Astrocyte of the spinal cord (primary cell): ENCODE measurements around the gene ACSS2.

Experiments
- DNase-seq: peaks from one replicate; pipeline ENCODE4 v3.0.0; 2011; ENCODE audit warnings: low read depth, low spot score
- H3K4me3 ChIP-seq: 2 replicates; pipeline ENCODE4 v1.5.1; 2011; ENCODE audit warnings: low read depth, mild to moderate bottlenecking, low read length, moderate library complexity
- CTCF ChIP-seq: IDR thresholded peaks from 2 replicates; pipeline ENCODE4 v1.5.1; 2012; ENCODE audit warnings: low read depth, mild to moderate bottlenecking, low read length, inconsistent platforms
- in situ Hi-C: cut with HindIII; loops from 2 replicates; pipeline ENCODE4 v1.10.0; 2017; ENCODE audit warnings: low sequenced_read_pairs

ACSS2 gene

DNA sequence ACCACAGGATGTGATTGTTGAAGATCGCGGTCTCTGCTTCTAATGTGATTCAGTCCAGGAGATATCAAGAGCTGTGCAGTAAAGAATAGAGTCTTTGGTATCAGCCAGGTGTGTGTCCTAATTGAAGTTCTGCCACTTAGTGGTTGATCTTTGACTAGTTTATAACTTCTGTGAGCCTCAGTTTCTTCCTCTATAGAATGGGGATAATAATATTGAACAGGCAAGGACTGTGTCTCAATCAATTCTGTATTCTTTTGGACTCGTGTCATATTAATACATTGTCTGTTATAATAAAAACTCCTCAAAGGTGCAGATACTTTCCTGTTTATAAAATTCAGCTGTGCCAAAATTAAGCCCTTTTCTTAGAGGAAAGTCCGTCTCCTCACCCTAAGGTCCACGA lies 27.8 kb upstream of the ACSS2 start:
- H3K4me3 ChIP-seq, result no peak overlapping the region
- no peak for TF ChIP-seq CTCF
- DNase-seq, result no peak
- in situ Hi-C loops, result no loop called here

DNA sequence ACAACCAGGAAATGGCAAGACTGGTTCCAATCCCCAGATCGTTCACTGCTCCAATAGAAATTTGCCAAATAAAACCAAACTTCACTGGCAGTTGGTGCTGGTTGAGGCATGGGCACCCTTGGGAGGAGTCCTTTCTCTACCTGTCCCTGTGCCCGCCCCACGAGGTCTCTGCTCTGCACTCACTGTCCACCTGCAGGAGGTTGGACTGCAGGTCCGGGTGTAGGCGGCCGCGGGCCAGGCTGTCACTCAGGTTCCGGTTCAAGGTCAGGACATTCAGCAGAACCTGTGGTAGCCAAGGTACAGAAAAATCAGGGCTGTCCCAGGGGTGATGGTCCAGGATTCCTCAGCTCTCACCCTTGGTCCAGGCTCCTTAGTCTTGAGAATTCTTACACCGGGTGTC lies 26.6 kb upstream of the ACSS2 start:
- H3K4me3 ChIP-seq, result no peak overlapping the region
- DNase-seq, result no peak
- no peak for TF ChIP-seq CTCF
- in situ Hi-C loops, result no loop called here

DNA sequence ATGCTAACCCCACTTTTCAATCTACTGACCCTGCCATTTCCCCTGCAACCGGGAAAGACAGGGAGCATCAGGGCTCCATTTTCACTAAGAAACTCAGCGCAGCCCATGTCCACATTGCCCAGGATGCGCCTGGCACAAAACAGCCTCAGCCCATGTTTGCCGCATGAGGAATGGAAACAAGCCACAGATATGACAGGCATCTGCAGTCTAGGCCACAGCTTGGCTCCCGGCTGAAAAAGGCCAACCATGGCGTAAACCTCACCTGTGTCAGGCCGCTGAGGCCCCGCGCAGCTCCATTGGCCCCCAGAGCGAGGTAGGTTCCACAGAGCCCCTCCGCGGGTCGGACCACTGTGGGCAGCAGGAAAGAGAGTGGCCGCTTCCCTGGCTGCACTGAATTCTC lies 25.4 kb upstream of the ACSS2 start:
- no peak for TF ChIP-seq CTCF
- DNase-seq, result no peak
- no peak overlapping the region for H3K4me3 ChIP-seq
- in situ Hi-C loops, result no loop called here

DNA sequence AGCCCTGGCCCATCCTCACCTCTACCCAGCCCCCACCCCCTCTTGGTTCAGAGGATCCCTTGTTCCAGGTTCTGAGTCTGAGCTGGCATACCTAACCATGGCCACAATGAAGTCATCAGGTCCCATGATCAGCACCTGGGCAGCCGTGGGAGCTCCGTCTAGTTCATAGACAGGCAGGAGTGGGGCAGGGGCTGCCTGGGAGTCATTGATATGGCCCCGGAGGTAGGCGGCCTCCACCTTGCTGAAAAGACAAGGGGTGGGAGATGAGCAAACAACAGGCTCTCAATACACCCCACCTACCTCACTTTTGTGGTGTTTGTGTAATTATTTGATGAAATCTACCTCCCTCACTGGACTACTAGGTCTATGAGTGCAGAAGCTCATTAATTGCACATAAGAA lies 24.1 kb upstream of the ACSS2 start:
- in situ Hi-C loops, result no loop called here
- no peak for TF ChIP-seq CTCF
- no peak overlapping the region for H3K4me3 ChIP-seq
- DNase-seq, result no peak

DNA sequence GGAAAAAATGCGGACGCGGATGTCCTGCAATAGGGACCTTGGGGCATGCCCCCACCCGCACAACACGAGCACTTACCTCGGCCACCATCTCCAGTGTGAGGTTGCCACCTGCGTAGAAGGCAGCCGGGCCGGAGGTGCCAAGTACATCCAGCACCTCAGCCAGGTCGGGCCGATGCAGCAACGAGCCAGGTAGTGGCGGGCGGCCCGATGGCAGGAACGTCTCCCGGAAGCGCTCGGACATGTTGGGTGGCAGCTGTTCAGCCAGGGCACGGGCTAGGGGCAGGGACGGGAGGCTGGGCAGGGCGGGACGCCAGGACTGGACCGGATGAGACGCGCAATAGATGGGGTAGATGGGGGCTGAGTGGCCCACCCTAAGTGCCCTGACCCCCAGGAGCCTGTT lies 17.0 kb upstream of the ACSS2 start:
- no peak for TF ChIP-seq CTCF
- DNase-seq, result no peak
- in situ Hi-C loops, result no loop called here
- no peak overlapping the region for H3K4me3 ChIP-seq

GRCh38 chr20:34859826-34860545 lies 16.4 kb upstream of the ACSS2 start:
- DNase-seq, result no peak
- no peak for TF ChIP-seq CTCF
- in situ Hi-C loops, result no loop called here
- no peak overlapping the region for H3K4me3 ChIP-seq
